ENCODE results near the gene RTL9. TPM values are rescaled to one million over a fixed set of nuclear protein-coding genes. Genes with fewer than 3 reads are reported as not detected.

Gene RTL9
- total RNA-seq, 1 experiment from 2014 or later = 0.09 TPM

- Histone ChIP-seq H3K36me3 (ENCODE audit: control insufficient read depth, insufficient read depth, low read length) (no peaks in the 10 kb centered on the region), H3K4me1 (no peaks in the 10 kb centered on the region), H3K9me3 (no peaks in the 10 kb centered on the region), H3K4me3 (ENCODE audit: low read depth, low read length) (no peak overlapping the region), H3K27me3 (replicated peaks; ENCODE audit: control insufficient read depth, insufficient read depth, low read length) (no peaks in the 10 kb centered on the region)
- intact Hi-C loops (cut with micrococcal nuclease; ENCODE audit: unreplicated experiment) = no loop called here
- H3K27ac Mint-ChIP-seq (ENCODE audit: unreplicated experiment) = no peak overlapping the region
- no peak overlapping the region for H3K4me3 Mint-ChIP-seq (ENCODE audit: unreplicated experiment)
- no peaks in the 10 kb centered on the region for H3K36me3 Mint-ChIP-seq (ENCODE audit: insufficient read depth, unreplicated experiment)
- no peaks in the 10 kb centered on the region for H3K27me3 Mint-ChIP-seq (ENCODE audit: insufficient read depth, unreplicated experiment)
- no peaks in the 10 kb centered on the region for H3K9me3 Mint-ChIP-seq (ENCODE audit: unreplicated experiment)
- TF ChIP-seq CTCF (IDR thresholded peaks at IDR 0.05; ENCODE audit: insufficient read depth in 1 of 2, low read depth in 1 of 2, low read length in 1 of 2, severe bottlenecking in 1 of 2, unreplicated experiment in 1 of 2) = no peak
- DNase-seq = no peak
- ChIA-PET CTCF (no interaction called here), POLR2A (no interaction called here)
- H3K4me1 Mint-ChIP-seq (ENCODE audit: low read depth, unreplicated experiment) = no peaks in the 10 kb centered on the region
- BruUV-seq (replicated peaks) = no TSS peak
Measured at GRCh38 chrX:110341189-110342035, 17.2 kb upstream of the RTL9 start.

GRCh38 chrX:110346681-110347080 lies 12.0 kb upstream of the RTL9 start:
- peak; percentile 17 to 32 for DNase-seq
- intact Hi-C loops (cut with micrococcal nuclease; ENCODE audit: unreplicated experiment) = loop anchor here (1.0 kb wide), 1 partner anchor 62 kb away; no protein-coding TSS in a partner anchor

GRCh38 chrX:110359273-110359672 lies 625 bp downstream of the RTL9 start:
- Histone ChIP-seq H3K4me1 (no peaks in the 10 kb centered on the region), H3K36me3 (ENCODE audit: control insufficient read depth, insufficient read depth, low read length) (no peaks in the 10 kb centered on the region), H3K9me3 (no peaks in the 10 kb centered on the region), H3K4me3 (ENCODE audit: low read depth, low read length) (no peak overlapping the region), H3K27me3 (replicated peaks; ENCODE audit: control insufficient read depth, insufficient read depth, low read length) (no peaks in the 10 kb centered on the region)
- ChIA-PET POLR2A (no interaction called here), CTCF (no interaction called here)
- TF ChIP-seq CTCF (IDR thresholded peaks at IDR 0.05; ENCODE audit: insufficient read depth in 1 of 2, low read depth in 1 of 2, low read length in 1 of 2, severe bottlenecking in 1 of 2, unreplicated experiment in 1 of 2) = no peak
- intact Hi-C loops (cut with micrococcal nuclease; ENCODE audit: unreplicated experiment) = no loop called here
- no peaks in the 10 kb centered on the region for H3K4me1 Mint-ChIP-seq (ENCODE audit: low read depth, unreplicated experiment)
- BruUV-seq (replicated peaks) = no TSS peak
- H3K4me3 Mint-ChIP-seq (ENCODE audit: unreplicated experiment) = no peak overlapping the region
- H3K27me3 Mint-ChIP-seq (ENCODE audit: insufficient read depth, unreplicated experiment) = no peaks in the 10 kb centered on the region
- DNase-seq = no peak
- no peak overlapping the region for H3K27ac Mint-ChIP-seq (ENCODE audit: unreplicated experiment)
- no peaks in the 10 kb centered on the region for H3K9me3 Mint-ChIP-seq (ENCODE audit: unreplicated experiment)
- no peaks in the 10 kb centered on the region for H3K36me3 Mint-ChIP-seq (ENCODE audit: insufficient read depth, unreplicated experiment)

More at GRCh38 chrX:110346681-110347080, 12.0 kb upstream of the RTL9 start:
- H3K27me3 Mint-ChIP-seq (ENCODE audit: insufficient read depth, unreplicated experiment) = no peaks in the 10 kb centered on the region
- H3K4me1 ChIP-seq = no peaks in the 10 kb centered on the region
- TF ChIP-seq CTCF (IDR thresholded peaks at IDR 0.05; ENCODE audit: insufficient read depth in 1 of 2, low read depth in 1 of 2, low read length in 1 of 2, severe bottlenecking in 1 of 2, unreplicated experiment in 1 of 2) = no peak
- H3K36me3 Mint-ChIP-seq (ENCODE audit: insufficient read depth, unreplicated experiment) = no peaks in the 10 kb centered on the region
- no TSS peak for BruUV-seq (replicated peaks)
- H3K4me3 Mint-ChIP-seq (ENCODE audit: unreplicated experiment) = peak overlapping the region; percentile 29
- ChIA-PET POLR2A (no interaction called here), CTCF (interaction anchor here (1.5 kb wide), 1 partner anchor 61 kb away, joined by 3 read pairs; no protein-coding TSS in a partner anchor)
- no peak overlapping the region for H3K27ac Mint-ChIP-seq (ENCODE audit: unreplicated experiment)
- H3K27me3 ChIP-seq (replicated peaks; ENCODE audit: control insufficient read depth, insufficient read depth, low read length) = no peaks in the 10 kb centered on the region
- H3K9me3 ChIP-seq = no peaks in the 10 kb centered on the region
- no peak overlapping the region for H3K4me3 ChIP-seq (ENCODE audit: low read depth, low read length)
- H3K36me3 ChIP-seq (ENCODE audit: control insufficient read depth, insufficient read depth, low read length) = no peaks in the 10 kb centered on the region
- no peaks in the 10 kb centered on the region for H3K4me1 Mint-ChIP-seq (ENCODE audit: low read depth, unreplicated experiment)
- H3K9me3 Mint-ChIP-seq (ENCODE audit: unreplicated experiment) = no peaks in the 10 kb centered on the region

Data from Caco-2 (cell line).